DND-41 (cell line): ENCODE data around the gene MAPKAPK2.

ENCODE experiments used
- CTCF ChIP-seq: IDR thresholded peaks from 2 replicates; pipeline ENCODE4 v1.5.1; 2012; ENCODE audit warnings: borderline replicate concordance, low read length, moderate library complexity, mild to moderate bottlenecking; ENCODE audit not compliant: poor library complexity, severe bottlenecking; ENCODE audit errors: extremely low read depth
- EZH2 ChIP-seq: IDR thresholded peaks from 3 replicates; pipeline ENCODE4 v1.6.1; 2012; ENCODE audit warnings: borderline replicate concordance, low read depth, mild to moderate bottlenecking, moderate library complexity, low read length, inconsistent platforms; ENCODE audit not compliant: severe bottlenecking

GRCh38 chr1:206737729-206738201 is 53.1 kb downstream of the MAPKAPK2 start:
- TF ChIP-seq CTCF = no peak
- TF ChIP-seq EZH2 = no peak
